Fibroblast of lung (primary cell): ENCODE data around the gene MTHFR.

Experiments
- EZH2 ChIP-seq: IDR thresholded peaks from 2 replicates; pipeline ENCODE4 v1.5.1; 2012; ENCODE audit warnings: low read length, control low read depth, mild to moderate bottlenecking; ENCODE audit errors: missing control alignments
- TF ChIP-seq, protein P1 (sequence below), 2 donors: IDR thresholded peaks in 1 of 2; conservative IDR thresholded peaks in 1 of 2; 1 replicate in 1 of 2; 2 replicates in 1 of 2; pipeline ENCODE4 v1.5.1; 2011 to 2012; ENCODE audit warnings: low read length in 2 of 2, control low read depth in 1 of 2, inconsistent platforms in 1 of 2, low read depth in 1 of 2, mild to moderate bottlenecking in 1 of 2

- TF ChIP-seq, protein P1, sequence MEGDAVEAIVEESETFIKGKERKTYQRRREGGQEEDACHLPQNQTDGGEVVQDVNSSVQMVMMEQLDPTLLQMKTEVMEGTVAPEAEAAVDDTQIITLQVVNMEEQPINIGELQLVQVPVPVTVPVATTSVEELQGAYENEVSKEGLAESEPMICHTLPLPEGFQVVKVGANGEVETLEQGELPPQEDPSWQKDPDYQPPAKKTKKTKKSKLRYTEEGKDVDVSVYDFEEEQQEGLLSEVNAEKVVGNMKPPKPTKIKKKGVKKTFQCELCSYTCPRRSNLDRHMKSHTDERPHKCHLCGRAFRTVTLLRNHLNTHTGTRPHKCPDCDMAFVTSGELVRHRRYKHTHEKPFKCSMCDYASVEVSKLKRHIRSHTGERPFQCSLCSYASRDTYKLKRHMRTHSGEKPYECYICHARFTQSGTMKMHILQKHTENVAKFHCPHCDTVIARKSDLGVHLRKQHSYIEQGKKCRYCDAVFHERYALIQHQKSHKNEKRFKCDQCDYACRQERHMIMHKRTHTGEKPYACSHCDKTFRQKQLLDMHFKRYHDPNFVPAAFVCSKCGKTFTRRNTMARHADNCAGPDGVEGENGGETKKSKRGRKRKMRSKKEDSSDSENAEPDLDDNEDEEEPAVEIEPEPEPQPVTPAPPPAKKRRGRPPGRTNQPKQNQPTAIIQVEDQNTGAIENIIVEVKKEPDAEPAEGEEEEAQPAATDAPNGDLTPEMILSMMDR (conservative IDR thresholded peaks at IDR 0.05 in 1 of 2, IDR thresholded peaks at IDR 0.05 in 1 of 2; ENCODE audit: low read depth in 1 of 2, low read length in 2 of 2), result no peak
- no peak for TF ChIP-seq EZH2
Measured at GRCh38 chr1:11784256-11784992, 21.3 kb downstream of the MTHFR start.
